Gastrocnemius medialis (tissue), 4 donors: Measurements from ENCODE around the gene BNC1. TPM values are rescaled to one million over a fixed set of nuclear protein-coding genes. Genes with fewer than 3 reads are reported as not detected.

Experiments
- ATAC-seq, 2 donors: fragments of 150-250 bp; one replicate each; pipeline ENCODE4 v1.9.1; 2016
- DNase-seq, 2 donors: peaks; one replicate each; pipeline ENCODE4 v3.0.0-alpha.2; 2019
- H3K27ac ChIP-seq, 4 donors: fragments of 200-600 bp; sonication (generic); 1 replicate in 1 of 4; 2 replicates in 3 of 4; pipeline ENCODE4 v1.5.1; 2016 to 2018; ENCODE audit warnings: mild to moderate bottlenecking in 2 of 4, moderate library complexity in 1 of 4
- H3K27me3 ChIP-seq, 3 donors: fragments of 200-600 bp; sonication (generic) in 2 of 3; 1 replicate in 1 of 3; 2 replicates in 2 of 3; pipeline versions ENCODE4 v1.5.1 to v1.6.0; 2016 to 2019; ENCODE audit warnings: mild to moderate bottlenecking in 1 of 3, moderate library complexity in 1 of 3
- H3K36me3 ChIP-seq, 2 donors: fragments of 200-600 bp; sonication (generic) in 1 of 2; one replicate each; pipeline ENCODE4 v1.5.1; 2017 to 2018
- H3K4me1 ChIP-seq, 2 donors: fragments of 200-600 bp; sonication (generic) in 1 of 2; one replicate each; pipeline ENCODE4 v1.5.1; 2016 to 2017; ENCODE audit warnings: mild to moderate bottlenecking in 2 of 2
- H3K4me3 ChIP-seq, 4 donors: fragments of 200-600 bp; sonication (generic) in 3 of 4; 1 replicate in 1 of 4; 2 replicates in 3 of 4; pipeline ENCODE4 v1.5.1; 2016 to 2019; ENCODE audit warnings: mild to moderate bottlenecking in 2 of 4
- H3K9me3 ChIP-seq, 3 donors: fragments of 200-600 bp; sonication (generic) in 2 of 3; 1 replicate in 1 of 3; 2 replicates in 2 of 3; pipeline ENCODE4 v1.5.1; 2016 to 2019
- CTCF ChIP-seq, 5 experiments: fragments of 450-650 bp in 3 of 5; fragments of 200-600 bp in 2 of 5; sonication (generic) in 2 of 5; IDR thresholded peaks in 4 of 5; conservative IDR thresholded peaks in 1 of 5; 1 replicate in 4 of 5; 2 replicates in 1 of 5; pipeline ENCODE4 v1.5.1; 2016 to 2019; ENCODE audit warnings: antibody characterized with exemption in 5 of 5, mild to moderate bottlenecking in 3 of 5, moderate library complexity in 3 of 5
- POLR2A ChIP-seq, 2 donors: fragments of 450-650 bp; IDR thresholded peaks; one replicate each; pipeline ENCODE4 v1.6.1; 2017; ENCODE audit warnings: antibody characterized with exemption in 2 of 2, mild to moderate bottlenecking in 2 of 2, moderate library complexity in 2 of 2
- in situ Hi-C, 4 donors: fragments of 200-750 bp; cut with MboI; loops; one replicate each; pipeline versions ENCODE4 v1.15.0 to v1.8.0; 2017; ENCODE audit warnings: low sequenced_read_pairs in 4 of 4
- intact Hi-C: fragments of 100-400 bp; cut with DNase I; formaldehyde crosslinking; loops from one replicate; pipeline ENCODE4 v1.15.1; 2023; ENCODE audit warnings: low total_unique reads
- total RNA-seq, 4 donors: library from RNA; depleted of rRNA; stranded (reverse); fragments of >200 nt; gene quantifications; one replicate each; pipeline versions ENCODE4 v1.1.0 to v1.2.3, GENCODE V29; 2016

The BNC1 gene
- total RNA-seq, 4 donors from 2014 or later = 0.10 to 0.13 (median 0.11) TPM; not detected in 1

DNA sequence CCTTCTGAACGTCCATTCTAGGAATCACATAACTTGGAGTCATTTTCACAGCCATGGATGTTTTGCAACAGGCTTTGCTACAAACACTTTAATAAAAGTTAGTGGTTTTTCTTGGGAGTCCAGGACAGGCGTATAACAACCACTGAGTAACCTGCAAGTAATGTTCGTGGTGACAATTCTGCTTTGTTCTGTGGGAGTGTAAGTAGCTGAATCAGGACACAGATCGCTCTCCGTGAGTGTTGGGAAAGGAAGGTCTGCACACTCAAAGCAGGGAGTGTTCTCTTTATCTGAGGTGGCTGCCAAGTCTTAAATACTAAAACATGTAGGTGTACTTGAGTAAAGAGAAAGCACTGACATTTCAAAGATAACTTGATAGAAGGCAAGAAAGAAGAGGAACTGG, 7.9 kb upstream of the BNC1 start:
- Histone ChIP-seq H3K4me3 (no peak overlapping the region), H3K27me3 (peaks cover 0 to 7% (median 0%) of the 10 kb centered on the region in 3 donors), H3K27ac (no peak overlapping the region), H3K36me3 (no peaks in the 10 kb centered on the region), H3K9me3 (no peaks in the 10 kb centered on the region), H3K4me1 (no peaks in the 10 kb centered on the region)
- in situ Hi-C loops = no loop called here
- DNase-seq (no peak), ATAC-seq (no peak)
- TF ChIP-seq CTCF (IDR thresholded peaks at IDR 0.05 in 4 of 5, conservative IDR thresholded peaks at IDR 0.05 in 1 of 5) (no peak), POLR2A (IDR thresholded peaks at IDR 0.05) (no peak)
- intact Hi-C loops = no loop called here

DNA sequence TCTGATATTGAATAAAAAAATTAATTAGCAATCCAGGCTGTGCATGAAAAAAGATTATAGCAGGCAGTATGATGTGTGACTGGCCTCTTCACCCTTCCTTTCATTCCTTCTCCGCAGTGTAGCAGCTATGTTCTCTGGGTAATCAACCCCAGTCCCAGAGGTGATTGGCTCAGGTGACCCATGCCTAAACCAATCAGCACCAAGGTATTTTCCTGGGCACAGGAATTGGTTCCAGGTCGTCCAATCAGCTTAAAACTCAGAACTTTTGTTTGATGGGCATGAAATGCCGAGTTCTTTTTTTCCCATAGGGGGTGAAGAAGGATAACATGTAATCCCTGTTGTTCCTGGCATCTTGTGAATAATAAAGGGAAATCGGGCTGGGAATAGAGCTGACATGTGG, 5.8 kb upstream of the BNC1 start:
- no peaks in the 10 kb centered on the region for H3K9me3 ChIP-seq
- TF ChIP-seq CTCF (IDR thresholded peaks at IDR 0.05 in 4 of 5, conservative IDR thresholded peaks at IDR 0.05 in 1 of 5) (no peak), POLR2A (IDR thresholded peaks at IDR 0.05) (no peak)
- in situ Hi-C loops = no loop called here
- DNase-seq (no peak), ATAC-seq (no peak)
- no peak overlapping the region for H3K27ac ChIP-seq
- H3K36me3 ChIP-seq = no peaks in the 10 kb centered on the region
- no peaks in the 10 kb centered on the region for H3K4me1 ChIP-seq
- H3K27me3 ChIP-seq = peaks cover 4 to 15% (median 12%) of the 10 kb centered on the region in 3 donors
- H3K4me3 ChIP-seq = no peak overlapping the region
- intact Hi-C loops = no loop called here

GRCh38 chr15:83289160-83289559, 4.7 kb upstream of the BNC1 start:
- Histone ChIP-seq H3K27ac (no peak overlapping the region), H3K36me3 (no peaks in the 10 kb centered on the region), H3K4me3 (no peak overlapping the region), H3K4me1 (no peaks in the 10 kb centered on the region), H3K27me3 (peaks cover 7 to 22% (median 15%) of the 10 kb centered on the region in 3 donors), H3K9me3 (no peaks in the 10 kb centered on the region)
- DNase-seq (no peak), ATAC-seq (no peak)
- intact Hi-C loops = no loop called here
- no peak for TF ChIP-seq POLR2A (IDR thresholded peaks at IDR 0.05)
- TF ChIP-seq CTCF (IDR thresholded peaks at IDR 0.05 in 4 of 5, conservative IDR thresholded peaks at IDR 0.05 in 1 of 5) = no peak
- in situ Hi-C loops = no loop called here

DNA sequence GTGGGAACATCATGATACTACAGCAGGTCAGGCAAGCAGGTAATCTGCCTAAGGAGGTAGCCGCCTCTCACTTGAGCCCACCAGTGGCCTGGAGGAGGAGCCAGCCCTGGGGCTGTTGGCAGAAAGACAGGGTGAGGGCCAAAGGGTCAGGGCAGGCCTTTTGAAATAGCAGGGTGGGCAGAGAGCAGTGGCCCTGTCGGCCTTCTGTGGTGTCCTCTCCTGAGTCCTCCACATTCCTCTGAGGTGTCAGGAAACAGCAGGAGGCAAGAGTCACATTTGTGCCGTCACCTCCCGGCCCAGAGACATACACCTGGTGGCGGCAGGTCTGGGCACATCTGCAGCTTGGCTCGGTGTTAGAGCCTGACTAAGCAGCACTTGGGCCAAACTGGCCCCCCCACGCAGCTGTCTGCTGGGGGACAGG, 3.9 kb upstream of the BNC1 start:
- TF ChIP-seq POLR2A (IDR thresholded peaks at IDR 0.05) = no peak
- no peak for TF ChIP-seq CTCF (IDR thresholded peaks at IDR 0.05 in 4 of 5, conservative IDR thresholded peaks at IDR 0.05 in 1 of 5)
- Histone ChIP-seq H3K36me3 (no peaks in the 10 kb centered on the region), H3K4me3 (no peak overlapping the region), H3K9me3 (no peaks in the 10 kb centered on the region), H3K4me1 (no peaks in the 10 kb centered on the region), H3K27me3 (peaks cover 15 to 29% (median 23%) of the 10 kb centered on the region in 3 donors), H3K27ac (no peak overlapping the region)
- intact Hi-C loops = no loop called here
- ATAC-seq = no peak
- DNase-seq = no peak
- in situ Hi-C loops = no loop called here

DNA sequence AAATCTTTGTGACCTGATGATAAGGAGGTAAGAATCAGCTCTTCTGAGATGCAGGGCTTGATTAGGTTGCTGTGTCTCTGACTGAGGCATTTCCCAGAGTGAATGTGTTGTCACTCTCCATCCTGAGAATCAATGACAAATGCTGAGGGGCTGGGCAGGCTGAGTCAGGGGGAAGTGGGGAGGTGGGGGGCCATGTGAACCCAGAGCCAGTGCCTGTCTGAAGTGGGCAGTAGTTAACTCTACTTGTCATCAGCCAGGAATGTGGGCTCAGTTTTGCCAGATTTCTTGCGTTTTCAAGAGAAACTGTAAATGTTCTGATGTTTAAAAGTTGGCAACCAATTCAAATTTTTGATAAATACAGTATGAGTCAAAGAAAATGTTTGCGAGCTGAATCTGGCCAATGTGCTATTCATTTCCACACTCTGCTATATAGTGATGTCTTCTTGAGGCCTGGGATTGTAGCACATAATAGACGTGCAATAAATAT, 3.1 kb upstream of the BNC1 start:
- in situ Hi-C loops (no loop called here), intact Hi-C loops (no loop called here)
- Histone ChIP-seq H3K27ac (no peak overlapping the region), H3K4me3 (no peak overlapping the region), H3K9me3 (no peaks in the 10 kb centered on the region), H3K36me3 (no peaks in the 10 kb centered on the region), H3K27me3 (peaks cover 23 to 36% (median 31%) of the 10 kb centered on the region in 3 donors), H3K4me1 (no peaks in the 10 kb centered on the region)
- no peak for DNase-seq
- TF ChIP-seq CTCF (IDR thresholded peaks at IDR 0.05 in 4 of 5, conservative IDR thresholded peaks at IDR 0.05 in 1 of 5) (no peak), POLR2A (IDR thresholded peaks at IDR 0.05) (no peak)
- no peak for ATAC-seq
